Liver (tissue), 9 donors: ENCODE results near the gene CADM2. TPM values are rescaled to one million over a fixed set of nuclear protein-coding genes. Genes with fewer than 3 reads are reported as not detected.

Experiments used
- DNase-seq: peaks from one replicate; pipeline ENCODE4 v3.0.0-alpha.2; 2017; ENCODE audit warnings: low spot score
- H3K27ac ChIP-seq, 2 donors: one replicate each; pipeline ENCODE4 v1.7.0; 2013; ENCODE audit warnings: inconsistent platforms in 2 of 2, low read length in 2 of 2, control low read depth in 1 of 2, low read depth in 1 of 2, mild to moderate bottlenecking in 1 of 2
- H3K27me3 ChIP-seq, 4 donors: one replicate each; pipeline versions ENCODE4 v1.6.1 to v1.7.0; 2013; ENCODE audit warnings: low read length in 3 of 4, inconsistent platforms in 1 of 4, mild to moderate bottlenecking in 1 of 4, moderate library complexity in 1 of 4; ENCODE audit not compliant: control insufficient read depth in 4 of 4, insufficient read depth in 4 of 4
- H3K36me3 ChIP-seq, 4 donors: one replicate each; pipeline versions ENCODE4 v1.6.1 to v1.7.0; 2013; ENCODE audit warnings: low read length in 3 of 4, mild to moderate bottlenecking in 3 of 4, low read depth in 1 of 4, moderate library complexity in 1 of 4; ENCODE audit not compliant: control insufficient read depth in 4 of 4, insufficient read depth in 3 of 4
- H3K4me1 ChIP-seq, 4 donors: one replicate each; pipeline versions ENCODE4 v1.6.1 to v1.7.0; 2013; ENCODE audit warnings: low read length in 3 of 4, mild to moderate bottlenecking in 3 of 4, moderate library complexity in 1 of 4; ENCODE audit not compliant: control insufficient read depth in 4 of 4, insufficient read depth in 4 of 4
- H3K4me3 ChIP-seq, 3 donors: one replicate each; pipeline versions ENCODE4 v1.6.1 to v1.7.0; 2013; ENCODE audit warnings: low read length in 3 of 3, control low read depth in 1 of 3, low read depth in 1 of 3, mild to moderate bottlenecking in 1 of 3
- H3K9ac ChIP-seq, 2 donors: one replicate each; pipeline ENCODE4 v1.7.0; 2013; ENCODE audit warnings: low read length in 2 of 2, mild to moderate bottlenecking in 2 of 2, moderate library complexity in 2 of 2, control low read depth in 1 of 2, low read depth in 1 of 2
- H3K9me3 ChIP-seq, 4 donors: one replicate each; pipeline versions ENCODE4 v1.6.1 to v1.7.0; 2013; ENCODE audit warnings: low read length in 3 of 4; ENCODE audit not compliant: control insufficient read depth in 4 of 4
- ATF3 ChIP-seq: IDR thresholded peaks from 2 replicates; pipeline ENCODE4 v1.6.1; 2016; ENCODE audit warnings: antibody characterized with exemption
- CTCF ChIP-seq: fragments of 150-350 bp; IDR thresholded peaks from 2 replicates; pipeline ENCODE4 v1.5.1; 2017; ENCODE audit warnings: improper control_type of control experiment, low read depth, low read length; ENCODE audit not compliant: missing input control
- EGR1 ChIP-seq, 2 donors: IDR thresholded peaks; 2 replicates each; pipeline ENCODE4 v1.6.1; 2016 to 2018; ENCODE audit warnings: antibody characterized with exemption in 2 of 2, low read depth in 2 of 2
- FOXA2 ChIP-seq: IDR thresholded peaks from 2 replicates; pipeline ENCODE4 v1.6.1; 2016; ENCODE audit warnings: antibody characterized with exemption
- GABPA ChIP-seq, 2 donors: IDR thresholded peaks in 1 of 2; conservative IDR thresholded peaks in 1 of 2; 2 replicates each; pipeline ENCODE4 v1.6.1; 2016; ENCODE audit warnings: antibody characterized with exemption in 2 of 2, mild to moderate bottlenecking in 1 of 2, moderate library complexity in 1 of 2
- HNF4A ChIP-seq, 2 donors: conservative IDR thresholded peaks; 2 replicates each; pipeline ENCODE4 v1.6.1; 2016; ENCODE audit warnings: antibody characterized with exemption in 2 of 2, mild to moderate bottlenecking in 2 of 2
- HNF4G ChIP-seq: IDR thresholded peaks from 2 replicates; pipeline ENCODE4 v1.6.1; 2016; ENCODE audit warnings: antibody characterized with exemption
- MAX ChIP-seq: IDR thresholded peaks from 2 replicates; pipeline ENCODE4 v1.6.1; 2016; ENCODE audit warnings: antibody characterized with exemption
- NR2F2 ChIP-seq: IDR thresholded peaks from 2 replicates; pipeline ENCODE4 v1.6.1; 2016; ENCODE audit warnings: antibody characterized with exemption
- RAD21 ChIP-seq, 2 donors: IDR thresholded peaks; 2 replicates each; pipeline ENCODE4 v1.6.1; 2016; ENCODE audit warnings: antibody characterized with exemption in 2 of 2, mild to moderate bottlenecking in 2 of 2
- REST ChIP-seq: IDR thresholded peaks from 2 replicates; pipeline ENCODE4 v1.6.1; 2016; ENCODE audit warnings: antibody characterized with exemption, mild to moderate bottlenecking
- RXRA ChIP-seq, 2 donors: IDR thresholded peaks; 2 replicates each; pipeline ENCODE4 v1.6.1; 2017 to 2018; ENCODE audit warnings: antibody characterized with exemption in 2 of 2, mild to moderate bottlenecking in 1 of 2
- TAF1 ChIP-seq: conservative IDR thresholded peaks from 2 replicates; pipeline ENCODE4 v1.6.1; 2016; ENCODE audit warnings: antibody characterized with exemption, mild to moderate bottlenecking
- YY1 ChIP-seq: IDR thresholded peaks from 2 replicates; pipeline ENCODE4 v1.6.1; 2016; ENCODE audit warnings: antibody characterized with exemption, mild to moderate bottlenecking
- ZBTB33 ChIP-seq: IDR thresholded peaks from 2 replicates; pipeline ENCODE4 v1.6.1; 2016; ENCODE audit warnings: antibody characterized with exemption
- WGBS: extraction: QIAGEN DNeasy Blood & Tissue Kit; methylation state at CpG from one replicate; pipeline ENCODE4 v1.1.7; 2013; 5-methylcytosine and 5-hydroxymethylcytosine counted together
- polyA plus RNA-seq, 2 donors: library from polyadenylated mRNA; stranded (reverse) in 1 of 2; unstranded in 1 of 2; fragments of 200-250 nt in 1 of 2; fragments of >200 nt in 1 of 2; fragmentation: Nextera tagmentation in 1 of 2; extraction: Ambion mirVana in 1 of 2; gene quantifications; one replicate each; pipeline versions ENCODE4 v1.2.1 to v1.2.3, GENCODE V29; 2013 to 2015
- total RNA-seq, 2 donors: library from RNA; depleted of rRNA; stranded (reverse); fragments of >200 nt; gene quantifications; one replicate each; pipeline ENCODE4 v1.2.3, GENCODE V29; 2014
- donor health status: healthy.
- donor health status: healthy.
- donor health status: healthy.
- donor health status: healthy.
- donor health status: healthy.

Gene CADM2
- total and polyA plus RNA-seq, 4 donors = 0.35 to 0.92 (median 0.51) TPM

GRCh38 chr3:85387913-85388505, 429.2 kb downstream of the CADM2 start:
- 73% methylated on average over 6 of the region's 6 CpGs for WGBS
- no peak for TF ChIP-seq GABPA (IDR thresholded peaks at IDR 0.05 in 1 of 2, conservative IDR thresholded peaks at IDR 0.05 in 1 of 2)
- no peak for TF ChIP-seq HNF4G
- no peak for TF ChIP-seq TAF1
- TF ChIP-seq CTCF = no peak
- TF ChIP-seq YY1 = no peak
- no peak for TF ChIP-seq ZBTB33
- TF ChIP-seq REST = no peak
- TF ChIP-seq MAX = no peak
- no peak for TF ChIP-seq FOXA2
- TF ChIP-seq EGR1 (IDR thresholded peaks at IDR 0.05; ENCODE audit: low read depth in 2 of 2) = no peak
- no peak for TF ChIP-seq NR2F2
- no peak for TF ChIP-seq RXRA (IDR thresholded peaks at IDR 0.05)
- TF ChIP-seq ATF3 = no peak
- no peak overlapping the region for H3K27ac ChIP-seq
- no peak overlapping the region for H3K9ac ChIP-seq
- no peaks in the 10 kb centered on the region for H3K36me3 ChIP-seq
- H3K4me3 ChIP-seq = no peak overlapping the region
- no peak for DNase-seq
- no peaks in the 10 kb centered on the region for H3K4me1 ChIP-seq
- H3K9me3 ChIP-seq = no peaks in the 10 kb centered on the region
- H3K27me3 ChIP-seq = peaks cover 0 to 3% (median 0%) of the 10 kb centered on the region in 4 donors

GRCh38 chr3:85394424-85394823, 435.6 kb downstream of the CADM2 start:
- Histone ChIP-seq H3K27me3 (peaks cover 0 to 2% (median 0%) of the 10 kb centered on the region in 4 donors), H3K4me1 (no peaks in the 10 kb centered on the region), H3K27ac (no peak overlapping the region), H3K9me3 (no peaks in the 10 kb centered on the region), H3K9ac (no peak overlapping the region), H3K36me3 (no peaks in the 10 kb centered on the region), H3K4me3 (no peak overlapping the region)
- WGBS = 29% methylated on average over 1 of the region's 1 CpG
- DNase-seq = no peak
- no peak for TF ChIP-seq ZBTB33
- TF ChIP-seq EGR1 (IDR thresholded peaks at IDR 0.05; ENCODE audit: low read depth in 2 of 2) = no peak
- no peak for TF ChIP-seq GABPA (IDR thresholded peaks at IDR 0.05 in 1 of 2, conservative IDR thresholded peaks at IDR 0.05 in 1 of 2)
- TF ChIP-seq RAD21 (IDR thresholded peaks at IDR 0.05) = no peak
- no peak for TF ChIP-seq ATF3
- TF ChIP-seq HNF4A (conservative IDR thresholded peaks at IDR 0.05) = no peak
- TF ChIP-seq CTCF = no peak
- TF ChIP-seq NR2F2 = no peak
